Activated CD4-positive, CD25-positive, alpha-beta regulatory T cell treated with anti-CD3 and anti-CD28 coated beads, Interleukin-2, amount 50 U/mL, for 72 hours (primary cell): Measurements from ENCODE around the gene CD2.
"Not testable (repeated sequence)": the region's sequence is repeated elsewhere in the genome, so short reads cannot be mapped to it uniquely, and the experiment has no call there.

Experiments
- DNase-seq: peaks from one replicate; pipeline ENCODE4 v3.0.0; 2021

The CD2 gene

GRCh38 chr1:116733476-116734365, 20.5 kb upstream of the CD2 start:
- DNase-seq: no peak

- no peak for DNase-seq
These were observed 19.0 kb upstream of the CD2 start for GRCh38 chr1:116735246-116735645.

- DNase-seq: peak; percentile 71
These were observed 17.0 kb upstream of the CD2 start for GRCh38 chr1:116737020-116737854.

GRCh38 chr1:116737855-116738321, 16.3 kb upstream of the CD2 start:
- no peak for DNase-seq

- DNase-seq: no peak
These were observed 15.4 kb upstream of the CD2 start for GRCh38 chr1:116738673-116739370.

GRCh38 chr1:116739371-116740012, 14.7 kb upstream of the CD2 start:
- DNase-seq: no peak

- DNase-seq: no peak
These were observed 13.9 kb upstream of the CD2 start for GRCh38 chr1:116740296-116740695.

- DNase-seq: no peak
These were observed 13.5 kb upstream of the CD2 start for GRCh38 chr1:116740746-116741145.

- DNase-seq: no peak
These were observed 12.2 kb upstream of the CD2 start for GRCh38 chr1:116741836-116742565.

GRCh38 chr1:116743535-116743934, 10.7 kb upstream of the CD2 start:
- no peak for DNase-seq

GRCh38 chr1:116748272-116748671, 6.0 kb upstream of the CD2 start:
- DNase-seq: no peak

GRCh38 chr1:116751146-116751545, 3.1 kb upstream of the CD2 start:
- DNase-seq: no peak

GRCh38 chr1:116751621-116752020, 2.6 kb upstream of the CD2 start:
- DNase-seq: no peak

GRCh38 chr1:116753312-116753711, 918 bp upstream of the CD2 start:
- no peak for DNase-seq

GRCh38 chr1:116755066-116755465, 836 bp downstream of the CD2 start:
- no peak for DNase-seq

GRCh38 chr1:116755681-116756080, 1.5 kb downstream of the CD2 start:
- no peak for DNase-seq

GRCh38 chr1:116756092-116756491, 1.9 kb downstream of the CD2 start:
- not testable (repeated sequence) for DNase-seq

GRCh38 chr1:116758456-116758815, 4.2 kb downstream of the CD2 start:
- DNase-seq: not testable (repeated sequence)

- no peak for DNase-seq
These were observed 5.4 kb downstream of the CD2 start for GRCh38 chr1:116759636-116760035.

- DNase-seq: no peak
These were observed 6.3 kb downstream of the CD2 start for GRCh38 chr1:116760487-116760886.

GRCh38 chr1:116760996-116761665, 6.9 kb downstream of the CD2 start:
- DNase-seq: no peak
